K562 (cell line): ENCODE results near the gene CIAO2B. TPM values are rescaled to one million over a fixed set of nuclear protein-coding genes. Genes with fewer than 3 reads are reported as not detected.

ENCODE experiments used
- BDP1 ChIP-seq: IDR thresholded peaks from 3 replicates; pipeline ENCODE4 v1.6.1; 2011; ENCODE audit not compliant: insufficient read length, insufficient read depth
- BRCA1 ChIP-seq, 2 experiments: fragments of 450-650 bp in 1 of 2; sonication (generic) in 1 of 2; formaldehyde crosslinking in 1 of 2; IDR thresholded peaks; 2 replicates each; pipeline versions ENCODE4 v1.5.0 to v1.6.1; 2017 to 2020; ENCODE audit warnings: mild to moderate bottlenecking in 1 of 2, missing genetic modification reagents in 1 of 2
- HDAC8 ChIP-seq: fragments of 450-650 bp; IDR thresholded peaks from 2 replicates; pipeline ENCODE4 v1.6.1; 2016; ENCODE audit warnings: mild to moderate bottlenecking, missing genetic modification characterization, moderate library complexity, missing compliant biosample characterization
- HEY1 ChIP-seq: fragments of 250-450 bp; sonication (Bioruptor Pico); IDR thresholded peaks from 2 replicates; pipeline ENCODE4 v1.5.0; 2020; ENCODE audit warnings: mild to moderate bottlenecking, moderate library complexity, borderline replicate concordance
- JUND ChIP-seq, 2 experiments: IDR thresholded peaks; 2 replicates in 1 of 2; 3 replicates in 1 of 2; pipeline ENCODE4 v1.6.1; 2011; ENCODE audit warnings: borderline replicate concordance in 2 of 2, low read depth in 2 of 2, low read length in 2 of 2, improper control_type of control experiment in 1 of 2, missing biosample characterization in 1 of 2, missing genetic modification characterization in 1 of 2, missing genetic modification reagents in 1 of 2
- MED1 ChIP-seq: sonication (generic); formaldehyde crosslinking; IDR thresholded peaks from 2 replicates; pipeline ENCODE4 v1.8.1; 2023; ENCODE audit warnings: missing genetic modification reagents, borderline replicate concordance
- NR2F6 ChIP-seq: fragments of 450-650 bp; formaldehyde crosslinking; IDR thresholded peaks from 2 replicates; pipeline ENCODE4 v1.4.0; 2020; ENCODE audit warnings: mild to moderate bottlenecking
- RBM34 ChIP-seq: fragments of 200-400 bp; formaldehyde crosslinking; IDR thresholded peaks from 2 replicates; pipeline ENCODE4 v1.6.1; 2018; ENCODE audit warnings: low read length, borderline replicate concordance; ENCODE audit not compliant: insufficient read depth
- SIX5 ChIP-seq, 2 experiments: IDR thresholded peaks; 2 replicates each; pipeline ENCODE4 v1.6.1; 2011; ENCODE audit warnings: low read length in 2 of 2, borderline replicate concordance in 1 of 2, low read depth in 1 of 2, mild to moderate bottlenecking in 1 of 2, moderate library complexity in 1 of 2; ENCODE audit not compliant: insufficient read depth in 1 of 2
- THRAP3 ChIP-seq: fragments of 450-650 bp; IDR thresholded peaks from 2 replicates; pipeline ENCODE4 v1.6.1; 2016; ENCODE audit warnings: mild to moderate bottlenecking, inconsistent platforms, borderline replicate concordance
- ZFP30 ChIP-seq: fragments of 250-450 bp; sonication (Bioruptor Pico); IDR thresholded peaks from 2 replicates; pipeline ENCODE4 v1.8.0; 2022; ENCODE audit warnings: moderate library complexity, mild to moderate bottlenecking, inconsistent platforms, borderline replicate concordance
- ZKSCAN3 ChIP-seq: fragments of 250-450 bp; sonication (Bioruptor Pico); IDR thresholded peaks from 2 replicates; pipeline ENCODE4 v1.4.0; 2020
- ZNF165 ChIP-seq: fragments of 250-450 bp; sonication (Bioruptor Pico); IDR thresholded peaks from 2 replicates; pipeline ENCODE4 v1.4.0; 2020; ENCODE audit warnings: borderline replicate concordance
- ZNF668 ChIP-seq: fragments of 250-450 bp; sonication (Bioruptor Pico); IDR thresholded peaks from 2 replicates; pipeline ENCODE4 v1.8.0; 2022; ENCODE audit warnings: mild to moderate bottlenecking, inconsistent platforms
- polyA plus RNA-seq, 8 experiments: library from polyadenylated mRNA; depleted of rRNA in 4 of 8; stranded (reverse) in 5 of 8; unstranded in 3 of 8; fragments of >200 nt; fragmentation: Nextera tagmentation in 2 of 8; fragmentation: Illumina TruSeq in 1 of 8; extraction: Ambion mirVana in 2 of 8; extraction: Trizol in 1 of 8; gene quantifications; 2 replicates each; pipeline versions ENCODE4 v1.2.1 to v1.2.3, GENCODE V29; 2011 to 2014; ENCODE audit warnings: inconsistent platforms in 1 of 8, missing spikeins in 1 of 8
- total RNA-seq, 7 experiments: library from RNA; depleted of rRNA in 6 of 7; stranded (reverse); fragments of >200 nt in 6 of 7; fragmentation: Illumina TruSeq in 2 of 7; extraction: Trizol in 2 of 7; gene quantifications; 2 replicates each; pipeline versions ENCODE4 v1.2.1 to v1.2.3, GENCODE V29; 2011 to 2021; ENCODE audit warnings: low replicate concordance in 1 of 7
- TF ChIP-seq, protein P1 (sequence below): sonication (generic); formaldehyde crosslinking; IDR thresholded peaks from 2 replicates; pipeline ENCODE4 v1.8.0; 2022; ENCODE audit warnings: mild to moderate bottlenecking, low read depth, missing genetic modification reagents
- TF ChIP-seq, protein P2 (sequence below): sonication (generic); formaldehyde crosslinking; IDR thresholded peaks from 2 replicates; pipeline ENCODE4 v1.8.0; 2022; ENCODE audit warnings: missing genetic modification reagents, mild to moderate bottlenecking, borderline replicate concordance
- TF ChIP-seq, protein P3 (sequence below): fragments of 450-650 bp; IDR thresholded peaks from 2 replicates; pipeline ENCODE4 v1.6.1; 2017; ENCODE audit warnings: antibody characterized with exemption
- TF ChIP-seq, protein P4 (sequence below): fragments of 450-650 bp; IDR thresholded peaks from 2 replicates; pipeline ENCODE4 v1.7.1; 2018; ENCODE audit warnings: mild to moderate bottlenecking, low read depth; ENCODE audit not compliant: partially characterized antibody

Gene CIAO2B
- total and polyA plus RNA-seq, 9 of the 15 experiments (the other 6 are each of a cell fraction or from before 2014, with no cell fraction given) = 86.8 to 182 (median 113) TPM

DNA sequence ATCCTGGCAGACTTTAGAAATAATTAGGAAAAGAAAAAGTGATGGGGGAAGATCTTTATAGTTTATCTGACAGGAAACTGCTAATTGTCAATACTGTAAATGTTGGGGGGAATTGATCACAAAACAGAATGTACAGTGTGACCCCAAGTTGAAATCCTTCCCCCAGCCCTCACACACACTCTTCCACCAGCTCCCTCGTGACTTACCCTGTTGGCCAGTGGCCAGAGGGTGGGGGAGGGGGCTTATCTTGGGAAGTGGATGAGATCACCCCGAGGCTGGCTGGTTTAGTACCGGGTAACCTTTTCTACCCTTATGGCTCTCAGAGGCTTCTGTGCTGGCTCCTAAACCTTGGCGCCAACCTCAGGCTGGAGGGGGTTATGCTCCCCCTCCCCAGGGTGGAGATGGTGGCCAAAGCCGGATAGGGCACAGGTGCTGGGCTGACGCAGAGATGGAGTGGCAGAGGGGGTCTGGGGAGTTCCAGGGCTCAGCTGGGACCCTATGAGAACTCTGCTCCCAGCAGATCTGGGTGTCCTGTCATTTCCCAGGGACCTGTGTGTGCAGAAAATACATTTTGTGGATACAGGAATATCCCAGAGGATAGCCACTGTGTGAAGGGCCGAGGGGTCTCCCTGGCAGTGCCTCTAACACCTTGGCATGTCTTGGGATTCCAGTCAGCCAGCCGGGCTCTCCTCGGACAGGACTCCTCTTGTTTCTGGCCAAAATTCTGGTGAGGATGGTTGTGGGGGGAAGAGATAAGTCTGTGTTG, 34.1 kb downstream of the CIAO2B start (continued):
- TF ChIP-seq ZKSCAN3 (CRISPR knock-in tag) (no peak), ZNF165 (no peak), BRCA1 (IDR thresholded peaks at IDR 0.05) (no peak), BRCA1 (CRISPR knock-in tag; IDR thresholded peaks at IDR 0.05) (no peak), JUND (IDR thresholded peaks at IDR 0.05; ENCODE audit: borderline replicate concordance, low read depth, low read length) (peak; percentile 100), JUND (tag; IDR thresholded peaks at IDR 0.05; ENCODE audit: borderline replicate concordance, low read depth, low read length) (peak; percentile 99), SIX5 (IDR thresholded peaks at IDR 0.05; ENCODE audit: borderline replicate concordance in 1 of 2, insufficient read depth in 1 of 2, low read depth in 1 of 2, low read length in 2 of 2) (no peak), THRAP3 (no peak), MED1 (CRISPR knock-in tag) (no peak), BDP1 (no peak), RBM34 (no peak), ZNF668 (CRISPR knock-in tag) (no peak), ZFP30 (no peak), HDAC8 (tag) (no peak; the same call in 1 of the 2 replicates), HEY1 (no peak), NR2F6 (CRISPR knock-in tag) (no peak)
- TF ChIP-seq, protein P1, sequence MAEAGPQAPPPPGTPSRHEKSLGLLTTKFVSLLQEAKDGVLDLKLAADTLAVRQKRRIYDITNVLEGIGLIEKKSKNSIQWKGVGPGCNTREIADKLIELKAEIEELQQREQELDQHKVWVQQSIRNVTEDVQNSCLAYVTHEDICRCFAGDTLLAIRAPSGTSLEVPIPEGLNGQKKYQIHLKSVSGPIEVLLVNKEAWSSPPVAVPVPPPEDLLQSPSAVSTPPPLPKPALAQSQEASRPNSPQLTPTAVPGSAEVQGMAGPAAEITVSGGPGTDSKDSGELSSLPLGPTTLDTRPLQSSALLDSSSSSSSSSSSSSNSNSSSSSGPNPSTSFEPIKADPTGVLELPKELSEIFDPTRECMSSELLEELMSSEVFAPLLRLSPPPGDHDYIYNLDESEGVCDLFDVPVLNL (CRISPR knock-in tag) = no peak
- TF ChIP-seq, protein P2, sequence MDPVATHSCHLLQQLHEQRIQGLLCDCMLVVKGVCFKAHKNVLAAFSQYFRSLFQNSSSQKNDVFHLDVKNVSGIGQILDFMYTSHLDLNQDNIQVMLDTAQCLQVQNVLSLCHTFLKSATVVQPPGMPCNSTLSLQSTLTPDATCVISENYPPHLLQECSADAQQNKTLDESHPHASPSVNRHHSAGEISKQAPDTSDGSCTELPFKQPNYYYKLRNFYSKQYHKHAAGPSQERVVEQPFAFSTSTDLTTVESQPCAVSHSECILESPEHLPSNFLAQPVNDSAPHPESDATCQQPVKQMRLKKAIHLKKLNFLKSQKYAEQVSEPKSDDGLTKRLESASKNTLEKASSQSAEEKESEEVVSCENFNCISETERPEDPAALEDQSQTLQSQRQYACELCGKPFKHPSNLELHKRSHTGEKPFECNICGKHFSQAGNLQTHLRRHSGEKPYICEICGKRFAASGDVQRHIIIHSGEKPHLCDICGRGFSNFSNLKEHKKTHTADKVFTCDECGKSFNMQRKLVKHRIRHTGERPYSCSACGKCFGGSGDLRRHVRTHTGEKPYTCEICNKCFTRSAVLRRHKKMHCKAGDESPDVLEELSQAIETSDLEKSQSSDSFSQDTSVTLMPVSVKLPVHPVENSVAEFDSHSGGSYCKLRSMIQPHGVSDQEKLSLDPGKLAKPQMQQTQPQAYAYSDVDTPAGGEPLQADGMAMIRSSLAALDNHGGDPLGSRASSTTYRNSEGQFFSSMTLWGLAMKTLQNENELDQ (CRISPR knock-in tag) = no peak
- TF ChIP-seq, protein P3, sequence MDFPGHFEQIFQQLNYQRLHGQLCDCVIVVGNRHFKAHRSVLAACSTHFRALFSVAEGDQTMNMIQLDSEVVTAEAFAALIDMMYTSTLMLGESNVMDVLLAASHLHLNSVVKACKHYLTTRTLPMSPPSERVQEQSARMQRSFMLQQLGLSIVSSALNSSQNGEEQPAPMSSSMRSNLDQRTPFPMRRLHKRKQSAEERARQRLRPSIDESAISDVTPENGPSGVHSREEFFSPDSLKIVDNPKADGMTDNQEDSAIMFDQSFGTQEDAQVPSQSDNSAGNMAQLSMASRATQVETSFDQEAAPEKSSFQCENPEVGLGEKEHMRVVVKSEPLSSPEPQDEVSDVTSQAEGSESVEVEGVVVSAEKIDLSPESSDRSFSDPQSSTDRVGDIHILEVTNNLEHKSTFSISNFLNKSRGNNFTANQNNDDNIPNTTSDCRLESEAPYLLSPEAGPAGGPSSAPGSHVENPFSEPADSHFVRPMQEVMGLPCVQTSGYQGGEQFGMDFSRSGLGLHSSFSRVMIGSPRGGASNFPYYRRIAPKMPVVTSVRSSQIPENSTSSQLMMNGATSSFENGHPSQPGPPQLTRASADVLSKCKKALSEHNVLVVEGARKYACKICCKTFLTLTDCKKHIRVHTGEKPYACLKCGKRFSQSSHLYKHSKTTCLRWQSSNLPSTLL = no peak
- TF ChIP-seq, protein P4, sequence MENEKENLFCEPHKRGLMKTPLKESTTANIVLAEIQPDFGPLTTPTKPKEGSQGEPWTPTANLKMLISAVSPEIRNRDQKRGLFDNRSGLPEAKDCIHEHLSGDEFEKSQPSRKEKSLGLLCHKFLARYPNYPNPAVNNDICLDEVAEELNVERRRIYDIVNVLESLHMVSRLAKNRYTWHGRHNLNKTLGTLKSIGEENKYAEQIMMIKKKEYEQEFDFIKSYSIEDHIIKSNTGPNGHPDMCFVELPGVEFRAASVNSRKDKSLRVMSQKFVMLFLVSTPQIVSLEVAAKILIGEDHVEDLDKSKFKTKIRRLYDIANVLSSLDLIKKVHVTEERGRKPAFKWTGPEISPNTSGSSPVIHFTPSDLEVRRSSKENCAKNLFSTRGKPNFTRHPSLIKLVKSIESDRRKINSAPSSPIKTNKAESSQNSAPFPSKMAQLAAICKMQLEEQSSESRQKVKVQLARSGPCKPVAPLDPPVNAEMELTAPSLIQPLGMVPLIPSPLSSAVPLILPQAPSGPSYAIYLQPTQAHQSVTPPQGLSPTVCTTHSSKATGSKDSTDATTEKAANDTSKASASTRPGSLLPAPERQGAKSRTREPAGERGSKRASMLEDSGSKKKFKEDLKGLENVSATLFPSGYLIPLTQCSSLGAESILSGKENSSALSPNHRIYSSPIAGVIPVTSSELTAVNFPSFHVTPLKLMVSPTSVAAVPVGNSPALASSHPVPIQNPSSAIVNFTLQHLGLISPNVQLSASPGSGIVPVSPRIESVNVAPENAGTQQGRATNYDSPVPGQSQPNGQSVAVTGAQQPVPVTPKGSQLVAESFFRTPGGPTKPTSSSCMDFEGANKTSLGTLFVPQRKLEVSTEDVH = no peak
